Endodermal cell (in vitro differentiated cells): ENCODE data around the gene TNFSF8. TPM values are rescaled to one million over a fixed set of nuclear protein-coding genes. Genes with fewer than 3 reads are reported as not detected.

Source experiments
- DNase-seq: peaks from one replicate; pipeline ENCODE4 v3.0.0-alpha.2; 2017
- H3K27ac ChIP-seq: 2 replicates; pipeline ENCODE4 v1.5.1; 2013; ENCODE audit warnings: mild to moderate bottlenecking, low read depth, low read length, moderate library complexity
- H3K27me3 ChIP-seq: 2 replicates; pipeline ENCODE4 v1.6.1; 2013; ENCODE audit warnings: mild to moderate bottlenecking, low read length, moderate library complexity; ENCODE audit not compliant: insufficient read depth, control insufficient read depth, poor library complexity, severe bottlenecking
- H3K36me3 ChIP-seq: 2 replicates; pipeline ENCODE4 v1.7.0; 2013; ENCODE audit warnings: mild to moderate bottlenecking, low read length, moderate library complexity; ENCODE audit not compliant: control insufficient read depth, insufficient read depth
- H3K4me1 ChIP-seq: one replicate; pipeline ENCODE4 v1.7.0; 2013; ENCODE audit warnings: low read length; ENCODE audit not compliant: control insufficient read depth, insufficient read depth
- H3K4me3 ChIP-seq: 2 replicates; pipeline ENCODE4 v1.5.1; 2013; ENCODE audit warnings: mild to moderate bottlenecking, low read length, moderate library complexity
- H3K9ac ChIP-seq: 2 replicates; pipeline ENCODE4 v1.6.1; 2013; ENCODE audit warnings: mild to moderate bottlenecking, low read length, moderate library complexity; ENCODE audit not compliant: poor library complexity, severe bottlenecking; ENCODE audit errors: extremely low read depth
- H3K9me3 ChIP-seq: 2 replicates; pipeline ENCODE4 v1.6.1; 2013; ENCODE audit warnings: mild to moderate bottlenecking, low read length, moderate library complexity; ENCODE audit not compliant: control insufficient read depth
- H3K27ac Mint-ChIP-seq: 2 replicates; pipeline ENCODE4 v1.8.0; 2020; ENCODE audit warnings: mixed read lengths
- H3K27me3 Mint-ChIP-seq: 2 replicates; pipeline ENCODE4 v1.8.0; 2021; ENCODE audit warnings: mild to moderate bottlenecking, mixed read lengths; ENCODE audit not compliant: insufficient read depth
- H3K36me3 Mint-ChIP-seq: 2 replicates; pipeline ENCODE4 v1.8.0; 2020; ENCODE audit warnings: low read depth, mixed read lengths
- H3K4me1 Mint-ChIP-seq: 2 replicates; pipeline ENCODE4 v1.8.0; 2020; ENCODE audit warnings: mixed read lengths
- H3K4me3 Mint-ChIP-seq: 2 replicates; pipeline ENCODE4 v1.8.0; 2020; ENCODE audit warnings: mild to moderate bottlenecking, moderate library complexity, mixed read lengths
- H3K9me3 Mint-ChIP-seq: 2 replicates; pipeline ENCODE4 v1.8.0; 2020; ENCODE audit warnings: mild to moderate bottlenecking, mixed read lengths
- WGBS, 2 experiments: methylation state at CpG; one replicate each; pipeline versions ENCODE4 v1.1.5 to v1.1.7; 2013; ENCODE audit warnings: missing lambda C conversion rate in 2 of 2, mixed read lengths in 1 of 2; ENCODE audit not compliant: insufficient coverage in 1 of 2, insufficient read length in 1 of 2; 5-methylcytosine and 5-hydroxymethylcytosine counted together
- total RNA-seq, 2 donors: library from RNA; stranded (reverse); fragmentation: NEBNext Ultra II Directional in 1 of 2; extraction: Animal tissue kit (Norgen Biotek cat#: 25700) in 1 of 2; gene quantifications; 2 replicates in 1 of 2; 3 replicates in 1 of 2; pipeline ENCODE4 v1.2.1, GENCODE V29; 2021
- TF ChIP-seq, protein P1 (sequence below): fragments of 200-600 bp; sonication (generic); conservative IDR thresholded peaks from 2 replicates; pipeline ENCODE4 v1.5.0; 2021; ENCODE audit warnings: antibody characterized with exemption, mild to moderate bottlenecking

TNFSF8 gene
- total RNA-seq, 2 donors from 2014 or later, result not detected

DNA sequence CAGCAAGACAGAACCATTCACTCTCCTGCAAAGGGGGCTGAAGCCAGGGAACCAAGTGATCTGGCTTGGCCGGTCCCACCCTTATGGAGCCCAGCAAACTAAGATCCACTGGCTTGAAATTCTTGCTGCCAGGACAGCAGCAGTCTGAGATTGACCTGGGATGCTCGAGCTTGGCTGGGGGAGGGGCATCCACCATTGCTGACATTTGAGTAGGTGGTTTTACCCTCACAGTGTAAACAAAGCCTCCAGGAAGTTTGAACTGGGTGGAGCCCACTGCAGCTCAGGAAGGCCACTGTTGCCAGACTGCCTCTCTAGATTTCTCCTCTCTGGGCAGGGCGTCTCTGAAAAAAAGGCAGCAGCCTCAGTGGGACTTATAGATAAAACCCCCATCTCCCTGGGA, 60.5 kb downstream of the TNFSF8 start:
- Mint-ChIP-seq H3K27ac (no peak overlapping the region), H3K4me1 (peaks cover 11% of the 10 kb centered on the region), H3K9me3 (peaks cover 7% of the 10 kb centered on the region), H3K4me3 (no peak overlapping the region), H3K27me3 (peaks cover 14% of the 10 kb centered on the region), H3K36me3 (no peaks in the 10 kb centered on the region)
- Histone ChIP-seq H3K4me1 (no peaks in the 10 kb centered on the region), H3K4me3 (peak overlapping the region; percentile 8), H3K27ac (no peak overlapping the region), H3K9me3 (peaks cover 6% of the 10 kb centered on the region), H3K36me3 (no peaks in the 10 kb centered on the region), H3K27me3 (no peaks in the 10 kb centered on the region), H3K9ac (no peak overlapping the region)
- TF ChIP-seq, protein P1, sequence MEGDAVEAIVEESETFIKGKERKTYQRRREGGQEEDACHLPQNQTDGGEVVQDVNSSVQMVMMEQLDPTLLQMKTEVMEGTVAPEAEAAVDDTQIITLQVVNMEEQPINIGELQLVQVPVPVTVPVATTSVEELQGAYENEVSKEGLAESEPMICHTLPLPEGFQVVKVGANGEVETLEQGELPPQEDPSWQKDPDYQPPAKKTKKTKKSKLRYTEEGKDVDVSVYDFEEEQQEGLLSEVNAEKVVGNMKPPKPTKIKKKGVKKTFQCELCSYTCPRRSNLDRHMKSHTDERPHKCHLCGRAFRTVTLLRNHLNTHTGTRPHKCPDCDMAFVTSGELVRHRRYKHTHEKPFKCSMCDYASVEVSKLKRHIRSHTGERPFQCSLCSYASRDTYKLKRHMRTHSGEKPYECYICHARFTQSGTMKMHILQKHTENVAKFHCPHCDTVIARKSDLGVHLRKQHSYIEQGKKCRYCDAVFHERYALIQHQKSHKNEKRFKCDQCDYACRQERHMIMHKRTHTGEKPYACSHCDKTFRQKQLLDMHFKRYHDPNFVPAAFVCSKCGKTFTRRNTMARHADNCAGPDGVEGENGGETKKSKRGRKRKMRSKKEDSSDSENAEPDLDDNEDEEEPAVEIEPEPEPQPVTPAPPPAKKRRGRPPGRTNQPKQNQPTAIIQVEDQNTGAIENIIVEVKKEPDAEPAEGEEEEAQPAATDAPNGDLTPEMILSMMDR, result no peak
- peak; percentile 85 for DNase-seq
- 34 to 58% methylated on average over 2 to 3 of the region's 3 CpGs for WGBS, 2 experiments

DNA sequence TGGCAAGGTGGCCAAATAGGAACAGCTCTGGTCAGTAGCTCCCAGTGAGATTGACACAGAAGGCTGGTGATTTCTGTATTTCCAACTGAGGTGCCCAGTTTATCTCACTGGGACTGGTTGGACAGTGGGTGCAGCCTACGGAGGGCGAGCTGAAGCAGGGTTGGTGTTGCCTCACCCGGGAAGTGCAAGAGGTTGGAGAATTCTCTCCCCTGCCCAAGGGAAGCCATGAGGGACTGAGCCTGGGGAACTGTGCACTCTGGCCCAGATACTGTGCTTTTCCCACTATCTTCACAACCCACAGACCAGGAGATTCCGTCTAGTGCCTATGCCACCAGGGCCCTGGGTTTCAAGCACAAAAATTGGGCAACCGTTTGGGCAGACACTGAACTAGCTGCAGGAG, 61.0 kb downstream of the TNFSF8 start:
- Mint-ChIP-seq H3K36me3 (no peaks in the 10 kb centered on the region), H3K4me1 (peaks cover 11% of the 10 kb centered on the region), H3K27ac (no peak overlapping the region), H3K9me3 (peaks cover 4% of the 10 kb centered on the region), H3K4me3 (no peak overlapping the region), H3K27me3 (peaks cover 16% of the 10 kb centered on the region)
- 97 to 100% methylated on average over 3 to 5 of the region's 5 CpGs for WGBS, 2 experiments
- Histone ChIP-seq H3K9ac (no peak overlapping the region), H3K27me3 (no peaks in the 10 kb centered on the region), H3K4me1 (no peaks in the 10 kb centered on the region), H3K27ac (no peak overlapping the region), H3K36me3 (no peaks in the 10 kb centered on the region), H3K4me3 (peak overlapping the region; percentile 8), H3K9me3 (peaks cover 1% of the 10 kb centered on the region)
- TF ChIP-seq, protein P1, result no peak
- DNase-seq, result no peak

DNA sequence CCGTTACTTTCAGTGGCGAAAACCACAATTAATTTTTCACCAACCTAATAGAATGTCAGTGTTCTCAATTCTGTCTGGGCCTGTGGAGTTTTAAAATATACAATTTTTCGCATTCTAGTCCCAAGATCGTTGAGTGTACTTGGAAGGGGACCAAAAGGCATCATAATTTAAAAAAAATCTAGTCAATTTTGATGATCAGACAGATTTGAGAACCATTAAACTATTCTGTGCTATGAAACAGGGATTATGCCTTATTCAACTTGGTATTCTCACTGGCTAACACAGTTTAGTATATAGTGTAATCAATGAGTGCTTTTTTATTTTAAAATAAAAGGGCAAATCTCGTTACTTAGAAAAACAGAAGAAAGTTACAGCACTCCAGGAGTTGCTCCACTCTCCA, 63.1 kb downstream of the TNFSF8 start:
- no peaks in the 10 kb centered on the region for H3K4me1 ChIP-seq
- H3K27ac Mint-ChIP-seq, result no peak overlapping the region
- TF ChIP-seq, protein P1, result no peak
- no peaks in the 10 kb centered on the region for H3K27me3 ChIP-seq
- no peak overlapping the region for H3K4me3 Mint-ChIP-seq
- peaks cover 5% of the 10 kb centered on the region for H3K27me3 Mint-ChIP-seq
- no peak overlapping the region for H3K9ac ChIP-seq
- no peaks in the 10 kb centered on the region for H3K36me3 Mint-ChIP-seq
- no peak for DNase-seq
- H3K27ac ChIP-seq, result no peak overlapping the region
- WGBS, 2 experiments, result 93 to 100% methylated on average over 1 to 5 of the region's 5 CpGs
- no peaks in the 10 kb centered on the region for H3K36me3 ChIP-seq
- peaks cover 11% of the 10 kb centered on the region for H3K4me1 Mint-ChIP-seq
- H3K4me3 ChIP-seq, result no peak overlapping the region
- peaks cover 4% of the 10 kb centered on the region for H3K9me3 Mint-ChIP-seq
- no peaks in the 10 kb centered on the region for H3K9me3 ChIP-seq
